HFFc6 (cell line): ENCODE measurements around the gene TPD52L1. TPM values are rescaled to one million over a fixed set of nuclear protein-coding genes. Genes with fewer than 3 reads are reported as not detected.

ENCODE experiments used
- DNase-seq: peaks from one replicate; pipeline ENCODE4 v3.0.0-alpha.2; 2018
- H3K27ac Mint-ChIP-seq: 2 replicates; pipeline ENCODE4 v1.8.0; 2020; ENCODE audit warnings: mild to moderate bottlenecking, mixed read lengths
- H3K27me3 Mint-ChIP-seq: 2 replicates; pipeline ENCODE4 v1.8.0; 2021; ENCODE audit warnings: mild to moderate bottlenecking, moderate library complexity, mixed read lengths; ENCODE audit not compliant: insufficient read depth
- H3K36me3 Mint-ChIP-seq: 2 replicates; pipeline ENCODE4 v1.8.0; 2021; ENCODE audit warnings: low read depth, mixed read lengths
- H3K4me1 Mint-ChIP-seq: 2 replicates; pipeline ENCODE4 v1.8.0; 2020; ENCODE audit warnings: low read depth, mixed read lengths
- H3K4me3 Mint-ChIP-seq: 2 replicates; pipeline ENCODE4 v1.8.0; 2020; ENCODE audit warnings: mild to moderate bottlenecking, moderate library complexity, mixed read lengths
- H3K9me3 Mint-ChIP-seq: 2 replicates; pipeline ENCODE4 v1.8.0; 2020; ENCODE audit warnings: mild to moderate bottlenecking, mixed read lengths
- CTCF ChIP-seq: fragments of 200-600 bp; sonication (generic); IDR thresholded peaks from 2 replicates; pipeline ENCODE4 v1.5.0; 2021; ENCODE audit warnings: antibody characterized with exemption, mild to moderate bottlenecking
- total RNA-seq, 6 experiments: library from RNA; stranded (reverse); fragmentation: NEBNext Ultra II Directional; extraction: Animal tissue kit (Norgen Biotek cat#: 25700); gene quantifications; 2 replicates in 1 of 6; 3 replicates in 5 of 6; pipeline ENCODE4 v1.2.3, GENCODE V29; 2021

Gene TPD52L1
- total RNA-seq, 6 experiments from 2014 or later, result 11.0 to 36.8 (median 11.7) TPM

- no peak for TF ChIP-seq CTCF
- Mint-ChIP-seq H3K27me3 (no peaks in the 10 kb centered on the region; the same call in 1 of the 2 replicates), H3K4me1 (peaks cover 55% of the 10 kb centered on the region), H3K9me3 (no peaks in the 10 kb centered on the region), H3K36me3 (no peaks in the 10 kb centered on the region), H3K27ac (peak overlapping the region; percentile 88), H3K4me3 (peak overlapping the region; percentile 28; the same call in 1 of the 2 replicates)
- DNase-seq, result peak; percentile 52
Measured at GRCh38 chr6:125232466-125232865, 78.9 kb downstream of the TPD52L1 start.

GRCh38 chr6:125233202-125233601 lies 79.6 kb downstream of the TPD52L1 start:
- peak overlapping the region; percentile 31 for H3K4me3 Mint-ChIP-seq
- peaks cover 55% of the 10 kb centered on the region for H3K4me1 Mint-ChIP-seq
- H3K36me3 Mint-ChIP-seq, result no peaks in the 10 kb centered on the region
- no peaks in the 10 kb centered on the region; the same call in 1 of the 2 replicates for H3K27me3 Mint-ChIP-seq
- H3K9me3 Mint-ChIP-seq, result no peaks in the 10 kb centered on the region
- H3K27ac Mint-ChIP-seq, result peak overlapping the region; percentile 88
- no peak for DNase-seq
- TF ChIP-seq CTCF, result no peak

- Mint-ChIP-seq H3K4me1 (peaks cover 36% of the 10 kb centered on the region), H3K4me3 (no peak overlapping the region), H3K27ac (peak overlapping the region; percentile 24; the same call in 1 of the 2 replicates), H3K27me3 (no peaks in the 10 kb centered on the region; the same call in 1 of the 2 replicates), H3K36me3 (peaks cover 28% of the 10 kb centered on the region), H3K9me3 (peaks cover 21% of the 10 kb centered on the region)
- DNase-seq, result peak; percentile 41
- TF ChIP-seq CTCF, result no peak
Measured at GRCh38 chr6:125236536-125237327, 83.2 kb downstream of the TPD52L1 start.

- Mint-ChIP-seq H3K4me3 (no peak overlapping the region), H3K9me3 (peaks cover 31% of the 10 kb centered on the region), H3K27ac (no peak overlapping the region), H3K4me1 (peaks cover 25% of the 10 kb centered on the region), H3K27me3 (no peaks in the 10 kb centered on the region; the same call in 1 of the 2 replicates), H3K36me3 (peaks cover 30% of the 10 kb centered on the region)
- no peak for TF ChIP-seq CTCF
- no peak for DNase-seq
Measured at GRCh38 chr6:125237764-125238163, 84.2 kb downstream of the TPD52L1 start.

- Mint-ChIP-seq H3K27ac (no peak overlapping the region), H3K36me3 (peaks cover 19% of the 10 kb centered on the region), H3K4me1 (peaks cover 15% of the 10 kb centered on the region), H3K9me3 (peaks cover 31% of the 10 kb centered on the region), H3K4me3 (no peak overlapping the region), H3K27me3 (no peaks in the 10 kb centered on the region; the same call in 1 of the 2 replicates)
- DNase-seq, result no peak
- no peak for TF ChIP-seq CTCF
Measured at GRCh38 chr6:125245109-125245508, 91.5 kb downstream of the TPD52L1 start.
